HG03469 (cell line): Measurements from ENCODE around the gene LCOR.
"Not testable (repeated sequence)": the region's sequence is repeated elsewhere in the genome, so short reads cannot be mapped to it uniquely, and the experiment has no call there.

Source experiments
- ATAC-seq: cut with Tn5 transposase; IDR thresholded peaks from one replicate; pipeline ENCODE4 v1.9.1; 2021; ENCODE audit warnings: mild to moderate bottlenecking, moderate library complexity, moderate number of reproducible peaks; ENCODE audit not compliant: unreplicated experiment

LCOR gene

GRCh38 chr10:96838529-96838928 lies 6.4 kb downstream of the LCOR start:
- no peak for ATAC-seq

GRCh38 chr10:96840841-96841518 lies 8.9 kb downstream of the LCOR start:
- ATAC-seq: no peak

- ATAC-seq: no peak
Measured at GRCh38 chr10:96842896-96843723, 11.0 kb downstream of the LCOR start.

- ATAC-seq: no peak
Measured at GRCh38 chr10:96843823-96844222, 11.7 kb downstream of the LCOR start.

- ATAC-seq: no peak
Measured at GRCh38 chr10:96846395-96846794, 14.3 kb downstream of the LCOR start.

GRCh38 chr10:96846926-96847325 lies 14.8 kb downstream of the LCOR start:
- ATAC-seq: no peak

GRCh38 chr10:96847356-96847755 lies 15.3 kb downstream of the LCOR start:
- not testable (repeated sequence) for ATAC-seq

- ATAC-seq: no peak
Measured at GRCh38 chr10:96850113-96850512, 18.0 kb downstream of the LCOR start.

GRCh38 chr10:96850825-96851224 lies 18.7 kb downstream of the LCOR start:
- no peak for ATAC-seq

- no peak for ATAC-seq
Measured at GRCh38 chr10:96851281-96851680, 19.2 kb downstream of the LCOR start.

GRCh38 chr10:96856317-96856716 lies 24.2 kb downstream of the LCOR start:
- ATAC-seq: no peak

GRCh38 chr10:96857301-96858012 lies 25.4 kb downstream of the LCOR start:
- no peak for ATAC-seq

- no peak for ATAC-seq
Measured at GRCh38 chr10:96858038-96858705, 26.1 kb downstream of the LCOR start.

GRCh38 chr10:96858706-96859050 lies 26.6 kb downstream of the LCOR start:
- no peak for ATAC-seq

GRCh38 chr10:96860631-96861277 lies 28.7 kb downstream of the LCOR start:
- ATAC-seq: no peak

GRCh38 chr10:96863922-96864543 lies 31.9 kb downstream of the LCOR start:
- no peak for ATAC-seq

- ATAC-seq: no peak
Measured at GRCh38 chr10:96873086-96873485, 41.0 kb downstream of the LCOR start.

GRCh38 chr10:96873756-96874467 lies 41.8 kb downstream of the LCOR start:
- no peak for ATAC-seq

- ATAC-seq: no peak
Measured at GRCh38 chr10:96878057-96878456, 46.0 kb downstream of the LCOR start.

GRCh38 chr10:96880575-96880974 lies 48.5 kb downstream of the LCOR start:
- no peak for ATAC-seq
